GM19438 (cell line): ENCODE data around the gene BCL10.

Experiments used
- ATAC-seq: cut with Tn5 transposase; IDR thresholded peaks from one replicate; pipeline ENCODE4 v1.9.1; 2021; ENCODE audit warnings: low read depth; ENCODE audit not compliant: unreplicated experiment

The BCL10 gene

GRCh38 chr1:85224734-85225623 lies 51.5 kb downstream of the BCL10 start:
- no peak for ATAC-seq

GRCh38 chr1:85224295-85224694 lies 52.1 kb downstream of the BCL10 start:
- no peak for ATAC-seq

GRCh38 chr1:85223334-85223733 lies 53.1 kb downstream of the BCL10 start:
- ATAC-seq, result no peak

- no peak for ATAC-seq
Measured at GRCh38 chr1:85220756-85221201, 55.7 kb downstream of the BCL10 start.

- no peak for ATAC-seq
Measured at GRCh38 chr1:85219853-85220610, 56.4 kb downstream of the BCL10 start.

GRCh38 chr1:85216697-85217096 lies 59.7 kb downstream of the BCL10 start:
- no peak for ATAC-seq
